ENCODE data around the gene PPP4R4.

Gene PPP4R4

DNA sequence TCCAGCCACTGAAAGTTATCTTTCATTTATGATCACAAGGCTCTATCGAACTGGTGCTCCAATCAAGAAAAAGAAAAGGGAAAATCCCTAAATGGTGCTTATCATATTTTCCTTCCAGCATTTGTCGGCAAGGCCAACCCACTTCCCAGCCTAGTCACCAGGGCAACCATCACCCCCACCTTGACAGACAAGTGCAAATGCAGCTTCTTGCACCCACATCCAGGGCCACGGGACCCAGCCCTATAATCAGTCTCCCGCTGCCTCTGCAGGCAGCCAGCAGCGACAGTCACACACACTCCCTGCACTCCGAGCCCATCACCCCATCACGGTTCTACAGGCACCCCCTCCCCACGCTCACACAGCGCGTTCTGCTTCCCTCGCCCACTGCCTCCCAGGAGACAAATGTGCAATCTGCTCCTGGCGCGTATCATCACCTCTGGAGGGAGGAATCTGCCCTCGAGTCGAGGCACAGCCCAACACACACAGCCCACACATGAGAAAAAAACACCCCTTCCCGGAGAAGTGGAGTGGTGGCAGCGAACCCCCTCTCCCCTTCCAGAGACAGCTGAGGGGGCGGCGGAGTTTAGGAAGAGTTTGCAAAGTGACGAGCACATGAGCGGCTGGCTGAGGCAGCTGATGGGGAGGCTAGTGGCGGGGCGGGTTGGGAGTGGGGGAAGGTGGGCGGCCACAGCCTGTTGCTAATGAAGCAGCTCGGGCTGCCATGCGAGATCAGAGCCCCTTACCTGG, 9.3 kb upstream of the PPP4R4 start:
- no peak overlapping the region for H3K4me3 ChIP-seq (ENCODE audit: low read depth, low read length)
- in situ Hi-C loops (cut with HindIII; ENCODE audit: low sequenced_read_pairs), result no loop called here
- DNase-seq (ENCODE audit: low read depth), result no peak
- TF ChIP-seq, protein P1, sequence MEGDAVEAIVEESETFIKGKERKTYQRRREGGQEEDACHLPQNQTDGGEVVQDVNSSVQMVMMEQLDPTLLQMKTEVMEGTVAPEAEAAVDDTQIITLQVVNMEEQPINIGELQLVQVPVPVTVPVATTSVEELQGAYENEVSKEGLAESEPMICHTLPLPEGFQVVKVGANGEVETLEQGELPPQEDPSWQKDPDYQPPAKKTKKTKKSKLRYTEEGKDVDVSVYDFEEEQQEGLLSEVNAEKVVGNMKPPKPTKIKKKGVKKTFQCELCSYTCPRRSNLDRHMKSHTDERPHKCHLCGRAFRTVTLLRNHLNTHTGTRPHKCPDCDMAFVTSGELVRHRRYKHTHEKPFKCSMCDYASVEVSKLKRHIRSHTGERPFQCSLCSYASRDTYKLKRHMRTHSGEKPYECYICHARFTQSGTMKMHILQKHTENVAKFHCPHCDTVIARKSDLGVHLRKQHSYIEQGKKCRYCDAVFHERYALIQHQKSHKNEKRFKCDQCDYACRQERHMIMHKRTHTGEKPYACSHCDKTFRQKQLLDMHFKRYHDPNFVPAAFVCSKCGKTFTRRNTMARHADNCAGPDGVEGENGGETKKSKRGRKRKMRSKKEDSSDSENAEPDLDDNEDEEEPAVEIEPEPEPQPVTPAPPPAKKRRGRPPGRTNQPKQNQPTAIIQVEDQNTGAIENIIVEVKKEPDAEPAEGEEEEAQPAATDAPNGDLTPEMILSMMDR (IDR thresholded peaks at IDR 0.05; ENCODE audit: low read depth, low read length, missing control alignments), result no peak

DNA sequence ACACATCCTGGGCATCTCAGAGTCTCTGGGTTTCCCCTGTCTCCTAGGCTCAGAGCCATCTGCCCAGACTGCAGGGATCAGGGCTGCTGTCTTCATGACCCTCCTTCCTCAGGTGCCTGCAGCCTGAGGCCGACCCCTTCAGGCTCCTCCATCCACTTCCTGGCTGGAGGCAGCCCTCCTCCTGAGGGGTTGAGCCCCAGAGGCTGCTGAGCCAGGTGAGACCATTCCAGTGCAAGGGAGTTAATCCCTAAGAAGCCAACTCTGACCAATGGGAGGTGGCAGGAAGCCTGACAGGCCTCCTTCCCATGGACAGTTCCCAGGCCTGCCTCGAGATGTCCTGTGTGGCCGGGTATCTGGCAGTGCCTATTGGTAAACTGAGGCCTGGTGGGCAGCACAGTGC, 8.4 kb upstream of the PPP4R4 start:
- in situ Hi-C loops (cut with HindIII; ENCODE audit: low sequenced_read_pairs), result no loop called here
- no peak overlapping the region for H3K4me3 ChIP-seq (ENCODE audit: low read depth, low read length)
- no peak for DNase-seq (ENCODE audit: low read depth)
- TF ChIP-seq, protein P1 (IDR thresholded peaks at IDR 0.05; ENCODE audit: low read depth, low read length, missing control alignments), result no peak

DNA sequence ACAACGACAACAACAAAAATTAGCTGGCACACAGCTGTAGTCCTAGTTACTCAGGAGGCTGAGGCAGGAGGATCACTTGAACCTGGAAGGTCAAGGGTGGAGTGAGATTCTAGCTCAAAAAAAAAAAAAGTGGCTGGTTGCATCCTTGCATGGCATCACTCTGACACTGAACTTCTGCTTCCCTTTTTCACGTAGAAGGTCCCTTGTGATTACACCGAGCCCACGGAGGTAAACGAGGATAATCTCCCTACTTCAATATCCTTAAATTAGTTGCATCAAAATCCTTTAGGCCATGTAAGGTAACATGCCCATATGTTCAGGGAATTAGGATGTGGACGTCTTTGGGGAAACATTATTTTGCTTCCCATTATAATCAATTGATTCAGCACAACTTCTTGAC, 4.0 kb upstream of the PPP4R4 start:
- DNase-seq (ENCODE audit: low read depth), result no peak
- in situ Hi-C loops (cut with HindIII; ENCODE audit: low sequenced_read_pairs), result no loop called here
- H3K4me3 ChIP-seq (ENCODE audit: low read depth, low read length), result no peak overlapping the region
- TF ChIP-seq, protein P1 (IDR thresholded peaks at IDR 0.05; ENCODE audit: low read depth, low read length, missing control alignments), result no peak

DNA sequence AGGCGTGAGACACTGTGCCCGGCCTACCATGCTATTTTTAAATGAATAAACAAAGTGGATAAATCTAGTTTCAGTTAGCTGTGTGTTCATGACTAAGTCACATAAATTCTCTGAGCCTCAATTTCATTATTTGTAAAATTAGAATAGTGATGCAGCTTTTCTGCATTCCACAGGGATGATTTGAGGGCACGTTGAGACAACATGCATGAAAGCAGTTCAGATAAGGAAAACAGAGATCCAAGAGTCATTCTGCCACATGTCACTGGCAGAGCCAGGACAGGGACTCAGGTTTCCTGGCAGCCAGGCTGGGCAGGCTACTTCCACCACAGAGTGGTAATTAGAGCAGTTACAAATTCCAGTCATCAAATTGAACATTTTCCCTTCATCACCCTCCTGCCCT, 2.9 kb upstream of the PPP4R4 start:
- DNase-seq (ENCODE audit: low read depth), result no peak
- in situ Hi-C loops (cut with HindIII; ENCODE audit: low sequenced_read_pairs), result no loop called here
- TF ChIP-seq, protein P1 (IDR thresholded peaks at IDR 0.05; ENCODE audit: low read depth, low read length, missing control alignments), result no peak
- no peak overlapping the region for H3K4me3 ChIP-seq (ENCODE audit: low read depth, low read length)

DNA sequence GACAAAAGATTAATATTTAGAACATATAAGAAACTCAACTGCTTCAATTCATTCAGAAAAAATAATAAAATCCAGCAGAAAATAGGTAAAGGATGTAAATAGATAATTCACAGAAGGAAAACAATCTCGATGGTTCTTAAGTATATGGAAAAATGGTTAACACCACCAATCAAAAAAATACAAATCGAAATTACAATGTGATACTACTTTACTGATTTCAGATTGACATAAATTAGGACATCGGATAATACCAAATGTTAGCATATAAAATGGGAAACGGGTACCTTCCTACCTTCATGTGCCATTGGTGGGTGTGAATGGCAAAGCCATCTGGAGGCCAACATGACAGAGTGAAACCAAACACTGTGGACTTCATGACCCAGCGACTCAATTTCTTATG, 1.6 kb upstream of the PPP4R4 start:
- no peak overlapping the region for H3K4me3 ChIP-seq (ENCODE audit: low read depth, low read length)
- in situ Hi-C loops (cut with HindIII; ENCODE audit: low sequenced_read_pairs), result no loop called here
- TF ChIP-seq, protein P1 (IDR thresholded peaks at IDR 0.05; ENCODE audit: low read depth, low read length, missing control alignments), result no peak
- no peak for DNase-seq (ENCODE audit: low read depth)

DNA sequence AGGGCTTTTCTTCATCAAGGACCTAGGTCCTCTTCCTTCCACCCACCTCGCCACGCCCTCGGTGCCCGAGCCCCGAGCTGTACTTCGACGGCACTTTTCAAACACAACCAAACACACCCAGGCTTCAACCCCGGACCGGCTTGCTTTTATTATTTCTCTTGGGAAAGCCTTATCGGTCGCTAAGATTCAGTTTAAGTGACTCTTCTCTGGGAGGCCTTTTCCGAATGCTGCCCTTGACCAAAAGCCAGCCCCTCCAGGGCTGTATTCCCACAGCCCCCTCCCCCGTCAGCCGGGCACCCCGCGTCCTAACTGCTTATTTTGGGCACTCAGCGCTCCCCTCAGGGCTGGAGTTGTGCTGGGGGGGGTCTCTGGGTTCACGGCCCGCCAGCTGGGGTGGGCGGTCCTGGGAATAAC, 644 bp upstream of the PPP4R4 start:
- H3K4me3 ChIP-seq (ENCODE audit: low read depth, low read length), result peak overlapping the region; percentile 60
- TF ChIP-seq, protein P1 (IDR thresholded peaks at IDR 0.05; ENCODE audit: low read depth, low read length, missing control alignments), result no peak
- in situ Hi-C loops (cut with HindIII; ENCODE audit: low sequenced_read_pairs), result no loop called here
- no peak for DNase-seq (ENCODE audit: low read depth)
